MV-4-11 (cell line): ENCODE data around the gene PRL.

Source experiments
- DNase-seq: peaks from one replicate; lab custom pipeline; 2025; lab: John Stamatoyannopoulos, UW

Gene PRL

GRCh38 chr6:22294301-22294700, 2.5 kb downstream of the PRL start:
- no peak for DNase-seq

- DNase-seq: no peak
Measured at GRCh38 chr6:22290045-22290444, 6.8 kb downstream of the PRL start.

GRCh38 chr6:22288721-22289120, 8.1 kb downstream of the PRL start:
- DNase-seq: no peak

DNA sequence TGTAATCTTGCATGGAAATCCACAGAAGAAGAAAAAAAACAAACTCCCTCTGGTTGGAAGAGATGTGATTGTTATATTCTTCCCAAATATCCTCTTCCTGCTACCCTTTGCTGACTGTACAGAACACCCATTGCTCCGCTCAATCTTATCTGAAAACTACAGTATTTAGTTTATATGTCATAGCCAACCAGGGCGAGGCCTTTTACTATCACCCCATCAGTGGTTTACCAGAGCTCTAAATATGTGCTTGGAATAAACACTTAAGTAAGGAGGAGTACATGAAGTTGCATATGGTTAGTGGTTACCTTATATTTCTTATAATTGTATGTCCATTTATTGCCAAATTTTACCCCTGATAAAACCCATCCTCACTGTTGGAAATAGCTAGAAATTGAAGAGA, 12.2 kb downstream of the PRL start:
- DNase-seq: no peak

DNA sequence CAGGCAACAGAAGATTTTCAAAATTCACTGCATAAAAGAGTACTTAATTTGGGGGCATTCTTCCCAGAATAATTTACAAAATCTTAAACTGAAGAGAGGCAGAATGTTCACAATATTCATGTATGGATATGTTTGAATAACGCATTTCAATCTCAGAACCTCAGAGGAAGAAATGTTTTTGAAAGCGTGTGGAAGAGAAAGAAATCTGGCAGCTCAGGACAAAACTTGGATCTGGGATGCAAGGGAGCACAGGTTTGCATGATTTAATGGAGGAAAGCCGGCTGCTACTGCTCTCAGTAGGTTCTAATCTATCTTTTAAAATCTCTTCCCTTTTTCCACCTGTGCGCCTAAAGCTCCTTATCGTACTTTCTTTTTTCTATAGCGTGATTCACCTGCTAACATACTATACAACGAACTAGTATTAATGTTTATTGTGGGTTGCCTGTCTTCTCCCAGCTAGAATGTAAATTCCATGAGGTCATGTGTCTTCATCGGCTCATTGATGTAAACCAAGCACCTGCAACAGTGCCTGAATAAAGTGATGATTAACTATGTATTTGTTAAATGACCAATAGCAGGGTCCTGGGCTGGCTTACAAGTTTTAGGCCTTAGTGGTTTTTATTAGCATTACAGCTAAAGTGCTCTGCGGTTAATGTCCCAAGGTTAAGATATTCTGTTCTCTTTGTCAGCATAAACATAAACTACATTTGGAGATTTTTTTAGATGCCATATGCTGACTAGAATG, 15.3 kb downstream of the PRL start:
- DNase-seq: no peak

- DNase-seq: no peak
Measured at GRCh38 chr6:22279427-22279826, 17.4 kb downstream of the PRL start.

DNA sequence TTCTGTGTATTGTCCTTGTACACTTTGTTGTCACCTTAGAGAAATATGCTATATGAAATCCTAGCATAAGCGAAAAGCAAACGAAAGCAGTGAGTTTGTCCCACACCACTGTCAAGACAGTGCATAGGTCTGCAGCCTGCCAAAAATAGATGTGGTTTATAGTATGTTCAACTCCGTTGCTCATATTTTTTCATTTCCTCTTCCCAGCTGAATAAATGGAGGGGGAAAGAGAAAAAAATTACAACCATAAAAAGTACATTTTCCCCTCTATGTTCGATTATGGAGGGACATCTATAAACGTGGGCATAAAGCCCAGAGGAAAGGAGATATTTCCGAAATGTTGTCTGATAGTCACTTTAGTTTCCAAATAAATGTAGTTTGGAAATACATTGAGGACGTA, 25.8 kb downstream of the PRL start:
- peak; percentile 90 for DNase-seq

- DNase-seq: no peak
Measured at GRCh38 chr6:22263748-22264147, 33.1 kb downstream of the PRL start.

DNA sequence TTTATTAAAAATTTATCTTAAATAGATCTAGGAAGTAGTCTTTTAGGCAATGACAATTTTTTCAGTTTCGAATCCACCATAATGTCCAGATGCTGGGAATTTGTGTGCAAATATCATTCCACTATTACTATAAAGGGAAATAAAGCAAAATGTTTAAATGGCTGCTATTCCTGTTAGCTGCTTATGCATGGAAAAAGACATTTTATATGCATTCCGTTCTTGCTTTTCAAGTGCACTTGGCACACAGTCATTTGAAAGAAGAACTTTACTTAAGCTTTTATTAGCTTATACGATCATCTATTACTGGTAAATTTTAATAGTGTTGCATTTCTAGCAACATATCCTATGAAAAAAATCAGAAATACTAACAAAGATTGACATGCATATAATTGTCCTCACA, 42.0 kb downstream of the PRL start:
- DNase-seq: no peak

DNA sequence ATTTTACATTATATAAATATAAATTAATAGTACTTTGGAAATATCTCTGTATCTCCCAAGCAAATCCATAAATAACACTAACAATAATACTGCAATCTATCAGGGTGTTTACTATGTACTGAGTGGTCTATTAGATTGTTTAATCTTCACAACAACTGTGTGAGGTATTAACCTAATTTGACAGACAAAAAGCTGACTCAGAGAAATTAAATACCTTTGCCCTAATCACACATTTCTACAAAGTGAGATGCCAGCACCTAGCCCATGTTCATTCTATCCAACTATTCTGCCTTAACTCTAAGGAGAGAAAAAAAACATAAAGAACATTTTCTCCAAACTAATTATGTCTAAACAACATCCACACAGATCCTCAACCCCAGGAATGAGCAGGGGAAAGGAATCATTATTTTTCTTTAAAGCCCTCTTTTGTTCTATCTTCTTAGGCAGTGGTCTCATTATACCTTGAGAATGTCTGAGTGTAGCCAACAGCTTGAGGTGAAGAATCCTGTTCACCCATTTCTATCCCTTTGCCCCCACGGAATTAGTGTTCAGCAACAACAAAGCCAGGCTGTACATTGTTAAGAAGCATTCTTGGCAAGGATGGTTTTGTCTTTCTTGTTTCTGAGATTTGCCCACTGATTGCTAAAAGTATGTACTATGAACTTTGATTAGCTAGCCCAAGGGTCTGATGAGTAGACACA, 42.7 kb downstream of the PRL start:
- DNase-seq: no peak

- DNase-seq: no peak
Measured at GRCh38 chr6:22251348-22251747, 45.5 kb downstream of the PRL start.

DNA sequence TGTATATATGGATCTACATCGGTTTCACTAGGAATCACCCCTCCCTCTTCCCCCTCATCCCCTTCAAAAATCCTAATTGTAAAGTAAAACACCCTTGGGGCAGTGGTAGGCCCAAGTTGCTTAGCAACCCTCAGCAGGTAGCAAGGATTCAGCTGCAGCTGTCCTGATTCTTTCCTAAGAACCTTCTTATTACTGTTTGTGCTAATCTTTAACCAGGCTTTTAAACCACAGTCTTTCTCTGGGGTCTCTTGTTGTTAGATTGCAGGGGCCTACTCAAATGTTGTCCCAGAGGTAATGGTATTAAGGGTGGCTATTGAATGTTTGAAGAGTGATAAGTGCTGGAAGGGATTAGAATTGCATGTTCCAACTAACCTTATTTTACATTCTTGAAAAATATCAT, 46.4 kb downstream of the PRL start:
- no peak for DNase-seq

DNA sequence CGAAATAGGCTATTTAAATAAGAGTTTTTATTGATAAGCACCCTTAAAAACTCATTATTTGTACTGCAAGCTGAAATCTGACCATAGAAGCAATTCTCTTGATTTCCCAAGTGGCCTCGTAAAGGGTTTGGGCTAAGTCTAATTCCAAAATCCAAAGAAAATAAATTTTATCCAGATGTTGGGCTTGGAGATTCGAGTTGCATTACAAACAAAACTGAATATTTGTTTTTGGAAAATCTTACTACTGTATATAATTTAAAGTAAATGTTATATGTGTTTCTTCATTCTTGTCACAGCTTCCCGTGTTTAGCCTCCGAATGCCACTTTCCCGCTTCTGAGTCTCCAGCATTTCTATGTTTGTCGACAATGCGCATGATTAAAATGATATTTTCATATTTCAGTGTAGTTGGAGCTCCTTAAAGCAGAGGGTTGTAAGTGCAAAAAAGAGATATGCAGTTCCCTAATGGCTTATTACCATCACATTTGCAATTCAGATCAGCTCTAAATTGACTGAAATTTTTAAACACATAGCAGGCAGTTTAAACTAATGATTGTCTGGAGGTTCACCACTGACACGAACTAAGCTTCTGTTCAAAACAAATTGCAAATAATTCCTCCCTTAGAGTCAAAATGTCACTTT, 47.0 kb downstream of the PRL start:
- DNase-seq: no peak

DNA sequence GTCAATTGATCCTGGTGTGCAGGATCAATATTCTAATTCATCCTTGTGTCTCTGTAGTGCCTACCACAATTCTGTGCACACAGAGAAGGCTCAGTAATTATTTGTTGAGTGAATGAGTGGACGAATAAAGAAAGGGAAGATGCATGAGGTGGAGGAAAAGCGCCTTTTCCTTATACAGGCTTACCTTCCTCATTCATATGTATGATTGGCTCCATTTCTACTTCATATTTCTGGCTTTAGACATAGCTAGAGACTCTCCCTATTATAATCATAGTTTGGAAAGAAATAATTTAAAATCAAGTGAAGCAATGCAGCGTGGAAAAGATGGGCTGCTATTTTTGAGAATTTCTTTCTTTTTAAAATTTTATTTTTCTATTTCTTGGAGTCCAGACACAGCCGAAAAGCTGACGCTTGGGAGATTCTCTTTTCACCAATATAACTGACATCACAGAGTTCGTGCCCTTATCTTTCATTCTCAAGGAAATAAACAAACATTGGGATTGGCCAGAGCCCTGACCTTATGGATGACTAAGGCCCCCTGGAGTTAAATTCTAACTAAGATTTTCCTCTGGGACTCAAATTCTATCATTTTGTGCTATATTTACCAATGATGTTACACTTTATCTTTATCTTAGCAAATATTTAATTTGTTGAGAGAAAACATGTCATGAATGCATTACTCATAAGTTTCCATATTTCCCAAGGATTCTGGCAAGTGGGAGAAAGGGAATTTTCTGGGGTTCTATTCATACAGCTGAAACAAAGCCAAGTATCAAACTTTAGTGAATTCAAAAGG, 48.1 kb downstream of the PRL start:
- no peak for DNase-seq

GRCh38 chr6:22247916-22248482, 48.8 kb downstream of the PRL start:
- no peak for DNase-seq

- DNase-seq: no peak
Measured at GRCh38 chr6:22240025-22240424, 56.8 kb downstream of the PRL start.

- DNase-seq: no peak
Measured at GRCh38 chr6:22239261-22239921, 57.4 kb downstream of the PRL start.

DNA sequence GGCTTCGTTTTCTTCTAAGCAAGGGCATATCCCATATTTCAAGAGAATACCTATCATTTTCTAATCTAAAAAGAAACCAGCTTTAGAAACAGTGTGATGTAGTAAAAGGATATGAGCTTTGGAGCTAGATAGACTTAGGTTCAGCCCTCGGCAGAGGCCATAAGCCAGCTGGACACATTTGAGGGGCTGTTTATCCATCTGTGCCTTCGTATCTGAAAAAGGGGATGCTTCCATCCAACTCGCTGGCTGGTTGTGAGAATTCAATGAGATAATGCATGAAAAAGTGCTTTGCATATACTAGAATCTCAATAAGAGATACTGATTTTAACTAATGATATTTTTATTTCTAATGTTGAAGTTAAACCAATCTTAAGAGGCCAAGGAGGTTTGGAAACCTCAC, 58.0 kb downstream of the PRL start:
- no peak for DNase-seq

- no peak for DNase-seq
Measured at GRCh38 chr6:22237526-22237925, 59.3 kb downstream of the PRL start.
